HG03432 (cell line): ENCODE measurements around the gene SORCS2.

ENCODE experiments used
- ATAC-seq: cut with Tn5 transposase; IDR thresholded peaks from one replicate; pipeline ENCODE4 v1.9.1; 2021; ENCODE audit warnings: mild to moderate bottlenecking, moderate library complexity; ENCODE audit not compliant: unreplicated experiment

Gene SORCS2

DNA sequence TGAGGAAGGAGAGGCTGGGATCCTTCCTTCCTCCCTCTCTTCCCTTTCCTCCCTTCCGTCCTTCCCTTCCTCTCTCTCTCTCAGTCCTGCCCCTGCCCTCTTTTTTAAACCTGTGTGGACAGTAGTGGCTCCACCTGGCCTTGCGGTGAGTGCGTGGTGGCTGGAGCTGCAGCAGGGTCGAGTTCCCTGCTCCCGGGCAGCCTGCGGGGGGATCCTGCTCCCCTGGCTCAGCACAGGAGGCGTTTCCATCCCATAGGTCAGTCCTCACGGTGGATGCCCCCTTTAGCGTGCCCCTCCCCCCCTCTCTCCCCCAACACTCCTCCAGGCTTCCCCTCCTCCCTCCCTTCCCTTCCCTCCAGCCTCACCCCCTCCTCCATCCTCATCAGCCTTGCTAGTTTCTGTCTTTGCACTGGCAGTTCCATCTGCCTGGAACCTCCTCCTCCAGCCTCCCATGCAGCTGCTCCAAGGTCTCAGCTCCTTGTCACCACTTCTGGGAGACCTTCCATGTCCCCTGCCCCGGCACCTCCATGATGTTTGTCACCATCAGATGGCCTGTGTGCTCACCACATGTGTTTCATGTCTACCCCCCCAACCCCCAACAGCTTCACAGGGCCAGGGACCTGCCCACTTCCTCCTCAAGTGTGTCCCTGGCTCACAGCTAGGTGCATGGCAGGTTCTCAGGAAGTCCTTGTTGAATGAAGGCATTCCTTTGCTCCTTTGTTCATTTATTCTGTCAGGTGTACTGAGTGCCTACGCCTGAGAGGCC is 174.0 kb downstream of the SORCS2 start:
- no peak for ATAC-seq

- no peak for ATAC-seq
Observed at GRCh38 chr4:7366954-7367353, 174.6 kb downstream of the SORCS2 start.

- ATAC-seq = no peak
Observed at GRCh38 chr4:7367406-7367805, 175.1 kb downstream of the SORCS2 start.

DNA sequence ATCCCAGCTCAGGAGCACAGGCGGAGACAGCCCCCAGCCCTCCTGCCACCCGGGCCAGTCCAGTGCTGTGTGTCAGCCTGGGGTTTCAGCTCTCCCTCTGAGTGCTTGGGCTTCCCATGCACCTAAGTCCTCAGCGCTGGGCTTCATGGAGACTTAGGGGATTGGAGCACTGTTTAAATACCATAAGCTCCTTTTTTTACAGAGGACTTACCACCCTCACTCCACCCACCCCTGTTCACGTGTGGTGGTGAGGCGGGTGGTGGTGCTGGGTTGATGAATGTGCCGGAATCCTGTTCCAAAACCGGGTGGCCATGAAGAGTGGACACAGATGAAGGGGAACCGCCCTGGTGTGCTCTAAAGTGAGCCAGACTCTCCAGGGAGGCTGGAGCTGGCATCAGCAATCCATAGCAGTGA is 175.5 kb downstream of the SORCS2 start:
- no peak for ATAC-seq

DNA sequence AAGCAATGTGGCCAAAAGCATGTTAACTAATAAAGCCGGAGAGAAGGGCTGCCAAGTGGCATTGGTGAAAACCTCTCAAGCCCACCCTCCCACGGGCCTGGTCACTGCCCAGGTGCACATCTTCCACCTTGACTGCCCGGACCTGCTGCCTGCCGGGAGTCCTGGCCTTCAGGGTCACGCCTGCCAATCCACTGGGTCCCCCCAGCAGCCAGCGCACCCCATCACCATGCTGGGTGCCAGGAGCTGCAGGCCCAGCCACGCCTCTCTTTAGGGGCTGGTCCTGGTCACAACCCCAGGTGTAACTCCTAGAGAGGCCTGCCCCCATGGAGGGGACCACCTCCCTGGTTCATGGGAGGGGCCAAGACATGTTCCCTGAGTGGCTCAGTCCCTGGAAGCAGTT is 176.0 kb downstream of the SORCS2 start:
- ATAC-seq = no peak

GRCh38 chr4:7369511-7369910 is 177.2 kb downstream of the SORCS2 start:
- ATAC-seq = no peak

DNA sequence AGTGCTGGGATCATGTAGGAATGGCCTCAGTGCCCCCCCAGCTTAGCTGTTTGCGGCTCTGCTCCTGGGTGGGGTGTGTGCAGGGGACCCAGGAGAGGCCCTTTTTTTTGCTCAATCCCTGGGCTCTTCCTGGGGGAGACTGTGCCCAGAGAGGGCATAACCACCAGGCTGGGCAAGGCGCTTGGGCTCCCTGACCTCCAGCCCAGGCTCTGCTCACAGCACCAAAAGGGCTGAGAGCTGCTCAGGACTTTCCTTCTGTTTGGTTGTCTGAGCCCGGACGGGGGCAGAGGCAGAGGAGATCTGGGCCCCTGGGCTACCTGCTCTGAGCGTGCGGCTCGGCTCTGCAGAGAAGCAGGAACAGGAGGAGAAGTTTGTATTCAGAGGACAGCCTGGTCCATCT is 177.7 kb downstream of the SORCS2 start:
- no peak for ATAC-seq

DNA sequence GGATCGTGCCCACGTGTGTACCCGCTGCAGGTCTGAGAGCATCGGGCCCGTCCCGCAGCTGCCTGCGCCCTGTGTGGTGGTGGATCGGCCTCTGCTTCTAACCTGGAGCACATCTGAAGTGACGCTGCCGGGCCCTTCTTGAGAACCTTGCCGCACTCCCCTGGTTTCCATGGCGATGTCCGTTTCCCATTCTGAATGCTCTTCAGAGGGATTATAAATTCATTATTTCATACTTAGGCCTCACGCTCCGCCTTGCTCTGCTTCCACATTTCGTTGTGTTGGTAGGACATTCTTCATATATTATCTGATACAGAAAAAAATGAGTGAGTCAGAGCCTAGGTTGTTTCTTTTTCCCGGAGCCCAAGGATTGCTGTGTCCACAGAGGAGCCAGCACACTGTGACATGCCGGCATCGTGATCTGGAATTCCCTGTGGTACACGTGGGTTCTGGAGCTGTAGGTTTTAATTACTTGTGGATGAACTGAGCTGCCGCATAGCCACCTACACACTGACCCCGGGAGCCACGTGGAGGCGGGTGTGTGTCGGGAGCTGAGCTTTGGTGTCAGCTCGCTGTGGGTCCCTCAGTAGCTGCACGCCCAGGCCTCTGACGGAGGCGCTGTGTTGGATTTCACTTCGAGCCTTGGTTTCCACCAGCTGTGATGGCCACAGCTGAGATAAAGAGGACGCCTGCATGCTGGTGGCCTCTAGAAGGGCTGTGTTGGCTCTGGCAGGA is 179.0 kb downstream of the SORCS2 start:
- no peak for ATAC-seq

- no peak for ATAC-seq
Observed at GRCh38 chr4:7372673-7373072, 180.3 kb downstream of the SORCS2 start.

- no peak for ATAC-seq
Observed at GRCh38 chr4:7374571-7374970, 182.2 kb downstream of the SORCS2 start.

GRCh38 chr4:7375427-7375826 is 183.1 kb downstream of the SORCS2 start:
- no peak for ATAC-seq

DNA sequence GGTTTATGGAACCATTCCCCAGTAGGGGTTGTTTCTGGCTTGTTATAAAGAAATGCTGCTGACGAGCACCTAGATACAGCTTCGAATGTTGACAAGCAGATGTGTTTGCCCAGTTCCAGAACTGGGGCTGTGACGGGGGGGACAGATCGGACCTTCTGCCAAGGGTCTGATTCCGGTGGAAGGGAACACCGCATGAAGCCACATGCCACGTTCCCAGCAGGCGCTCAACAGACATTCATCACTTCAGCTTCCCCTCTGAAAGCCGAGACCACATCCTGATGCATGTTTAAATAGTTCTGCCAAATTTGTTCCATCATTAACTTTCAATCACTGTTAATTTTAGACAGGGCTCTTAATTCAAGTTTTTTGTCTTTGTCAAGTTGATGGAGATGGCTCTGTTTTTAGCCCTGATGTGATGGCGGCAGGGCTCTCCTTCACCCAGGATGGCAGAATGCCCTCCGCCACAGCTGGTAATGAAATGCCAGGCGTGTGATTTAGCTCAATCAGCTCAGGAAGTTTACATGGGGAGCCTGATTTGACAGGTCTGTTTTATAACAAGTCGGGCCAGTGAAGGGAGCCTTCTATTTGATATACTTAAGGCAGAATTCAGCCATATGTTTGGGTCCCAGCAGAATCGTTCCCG is 185.0 kb downstream of the SORCS2 start:
- ATAC-seq = no peak

- no peak for ATAC-seq
Observed at GRCh38 chr4:7379186-7379585, 186.8 kb downstream of the SORCS2 start.

DNA sequence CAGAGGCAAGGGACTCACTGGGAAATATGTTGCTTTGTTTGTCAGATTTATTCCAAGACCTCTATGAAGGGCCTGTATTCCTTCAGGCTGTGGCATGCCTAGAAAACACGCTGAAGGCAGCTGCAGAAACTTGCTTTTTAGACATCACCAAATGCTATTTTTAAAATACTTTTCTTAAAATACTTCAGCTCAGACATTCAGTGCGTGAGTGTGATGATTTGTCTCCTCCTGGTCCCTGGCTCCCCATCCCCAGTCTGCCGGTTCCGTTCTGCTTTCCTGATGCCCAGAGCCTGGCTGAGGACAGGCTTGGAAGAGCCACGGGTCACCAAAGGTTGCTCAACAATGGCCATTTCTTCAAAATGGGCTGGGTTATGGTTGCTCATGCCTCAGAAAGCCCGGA is 187.4 kb downstream of the SORCS2 start:
- ATAC-seq = no peak

GRCh38 chr4:7381221-7381889 is 189.0 kb downstream of the SORCS2 start:
- no peak for ATAC-seq

DNA sequence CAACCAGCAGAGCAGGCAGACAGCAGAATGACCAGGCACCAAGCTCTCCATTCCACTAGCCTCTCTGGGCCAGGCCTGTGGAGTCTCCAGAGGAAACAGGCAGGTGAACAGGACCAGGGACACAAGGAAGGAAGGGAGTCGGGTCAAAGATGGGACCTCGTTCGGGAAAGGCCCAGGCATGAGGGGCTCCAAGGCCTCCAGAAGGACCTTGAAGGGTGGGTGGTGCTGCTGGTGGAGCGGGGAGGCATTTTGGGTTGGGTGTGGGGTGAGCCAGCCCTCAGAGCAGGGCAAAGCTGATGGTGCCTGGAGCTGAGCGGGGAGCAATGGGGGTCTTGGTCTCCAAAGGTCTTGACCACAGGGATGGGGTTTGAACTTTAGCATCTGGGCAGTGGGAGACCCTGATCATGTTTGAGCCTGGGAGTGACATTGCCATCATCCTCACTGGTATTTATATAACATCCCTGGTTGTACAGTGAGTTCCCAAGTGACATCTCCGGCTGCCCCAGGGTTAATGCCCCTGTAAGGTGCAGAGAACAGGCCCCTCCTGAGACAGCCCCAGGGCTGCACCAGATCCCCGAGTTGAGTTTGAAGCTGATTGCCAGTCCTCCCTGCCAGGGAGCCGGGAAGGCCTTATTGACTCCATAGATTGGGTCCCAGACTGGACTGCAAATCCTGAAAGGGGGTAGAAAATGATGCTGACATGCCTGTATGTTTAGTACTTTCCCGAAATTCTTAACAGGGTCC is 189.7 kb downstream of the SORCS2 start:
- ATAC-seq = no peak

DNA sequence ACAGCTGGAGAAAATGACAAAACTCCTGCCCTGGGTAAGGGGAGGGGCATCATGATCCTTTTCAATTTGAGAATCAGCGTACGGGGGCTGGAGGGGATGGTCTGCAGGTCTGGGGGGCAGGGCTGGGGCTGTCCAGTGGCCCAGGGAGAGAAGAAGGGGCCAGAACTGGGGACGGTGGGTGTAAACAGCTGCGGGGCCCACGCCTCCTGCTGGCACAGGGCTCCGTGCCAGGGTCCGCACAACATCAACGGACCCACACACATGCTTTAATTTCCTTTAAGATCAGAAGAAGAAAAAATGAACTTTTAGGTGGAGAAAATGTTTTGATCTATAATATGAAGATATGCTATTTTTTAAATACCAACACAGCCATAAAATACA is 190.3 kb downstream of the SORCS2 start:
- ATAC-seq = no peak

DNA sequence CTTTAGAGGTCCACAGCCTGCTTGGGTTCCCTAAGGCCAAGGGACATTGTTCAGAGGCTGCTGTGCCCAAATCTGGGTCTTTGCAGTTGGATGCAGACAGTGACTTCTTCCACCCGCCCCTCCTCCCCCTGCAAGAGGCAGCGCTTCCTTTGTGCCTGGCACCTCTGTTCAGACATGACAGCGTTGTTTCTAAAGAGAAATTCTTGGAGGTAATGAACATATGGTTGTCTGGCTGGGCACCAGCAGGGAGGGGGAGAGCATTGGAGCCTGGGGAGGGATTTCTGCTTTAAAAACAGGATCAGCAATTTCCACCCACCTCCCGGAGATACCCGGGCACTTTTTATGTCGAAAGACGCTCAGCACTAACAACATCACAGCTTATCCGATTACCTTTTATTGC is 190.9 kb downstream of the SORCS2 start:
- ATAC-seq = no peak

DNA sequence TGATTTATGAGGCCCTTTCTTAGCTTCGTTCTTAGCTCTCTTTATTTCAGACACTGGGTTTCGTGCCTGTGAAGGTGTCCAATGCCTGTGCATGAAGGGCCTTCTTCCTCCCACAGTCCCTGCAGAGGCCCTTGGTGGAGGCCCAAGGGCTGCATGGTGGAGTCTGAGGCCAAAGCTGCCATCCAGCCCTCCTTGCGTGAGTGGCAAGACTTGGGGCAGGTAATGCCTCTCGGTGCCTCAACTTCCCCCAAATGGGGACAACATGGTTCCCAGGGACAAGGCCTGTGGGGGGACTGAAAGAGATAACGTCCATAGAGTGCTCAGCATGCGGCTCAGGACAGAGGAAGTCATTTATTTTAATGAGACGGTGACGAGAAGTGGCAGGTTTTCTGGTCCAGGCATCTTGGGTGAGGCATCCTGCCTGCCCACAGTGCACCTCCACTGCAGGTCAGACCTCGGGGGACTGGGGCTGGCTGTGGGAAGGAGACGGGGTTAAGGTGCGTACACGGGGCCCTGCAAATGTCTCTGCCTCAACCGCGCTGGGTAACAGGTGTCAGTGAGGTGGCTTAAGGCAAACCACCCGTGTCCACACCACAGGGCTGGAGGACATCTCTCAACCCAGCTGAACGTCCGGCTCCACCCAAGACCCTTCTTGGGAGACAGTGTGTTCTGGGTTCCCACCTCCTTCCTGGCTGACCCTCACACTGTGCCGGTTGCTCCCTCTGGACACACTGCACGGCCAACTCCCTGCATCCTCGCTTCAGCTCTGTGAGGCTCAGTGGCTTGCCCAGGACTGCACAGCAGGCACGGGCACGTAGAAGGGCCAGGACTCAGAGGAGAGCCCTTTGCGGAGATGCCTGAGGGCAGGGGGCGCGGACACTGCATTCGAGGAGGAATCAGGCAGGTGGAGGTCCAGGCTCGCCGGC is 191.9 kb downstream of the SORCS2 start:
- ATAC-seq = no peak
